Trophoblast cell (in vitro differentiated cells and primary cell): ENCODE results near the gene H6PD.

Experiments used
- DNase-seq, 2 donors: peaks; one replicate each; pipeline ENCODE4 v3.0.0-alpha.2; 2016
- H2AFZ ChIP-seq: 2 replicates; pipeline ENCODE4 v1.6.1; 2013; ENCODE audit warnings: low read length, moderate library complexity, mild to moderate bottlenecking; ENCODE audit not compliant: insufficient read depth, poor library complexity
- H2AK5ac ChIP-seq: 2 replicates; pipeline ENCODE4 v1.6.1; 2013; ENCODE audit warnings: mild to moderate bottlenecking, low read length
- H2BK120ac ChIP-seq: 2 replicates; pipeline ENCODE4 v1.6.1; 2013; ENCODE audit warnings: low read length, mild to moderate bottlenecking, moderate library complexity; ENCODE audit not compliant: insufficient read depth, poor library complexity
- H2BK12ac ChIP-seq: 2 replicates; pipeline ENCODE4 v1.6.1; 2013; ENCODE audit warnings: mild to moderate bottlenecking, low read length, moderate library complexity
- H2BK5ac ChIP-seq: 2 replicates; pipeline ENCODE4 v1.6.1; 2013; ENCODE audit warnings: low read length, low read depth, moderate library complexity, mild to moderate bottlenecking; ENCODE audit not compliant: poor library complexity
- H3K14ac ChIP-seq: 2 replicates; pipeline ENCODE4 v1.6.1; 2013; ENCODE audit warnings: mild to moderate bottlenecking, low read length
- H3K18ac ChIP-seq: 2 replicates; pipeline ENCODE4 v1.6.1; 2013; ENCODE audit warnings: mild to moderate bottlenecking, low read length
- H3K23ac ChIP-seq: 2 replicates; pipeline ENCODE4 v1.6.1; 2013; ENCODE audit warnings: low read length
- H3K27ac ChIP-seq: 2 replicates; pipeline ENCODE4 v1.5.1; 2013; ENCODE audit warnings: low read depth, mild to moderate bottlenecking, inconsistent platforms, low read length, moderate library complexity
- H3K27me3 ChIP-seq: 2 replicates; pipeline ENCODE4 v1.6.1; 2013; ENCODE audit warnings: inconsistent platforms, mild to moderate bottlenecking, low read length, moderate library complexity; ENCODE audit not compliant: insufficient read depth
- H3K36me3 ChIP-seq, 2 experiments: 1 replicate in 1 of 2; 2 replicates in 1 of 2; pipeline ENCODE4 v1.6.1; 2013; ENCODE audit warnings: low read length in 2 of 2, mild to moderate bottlenecking in 2 of 2, moderate library complexity in 1 of 2; ENCODE audit not compliant: insufficient read depth in 2 of 2, control insufficient read depth in 1 of 2
- H3K4ac ChIP-seq: 2 replicates; pipeline ENCODE4 v1.6.1; 2013; ENCODE audit warnings: low read depth, mild to moderate bottlenecking, low read length, moderate library complexity
- H3K4me1 ChIP-seq, 2 experiments: 1 replicate in 1 of 2; 2 replicates in 1 of 2; pipeline ENCODE4 v1.6.1; 2013; ENCODE audit warnings: low read length in 2 of 2, mild to moderate bottlenecking in 2 of 2, moderate library complexity in 1 of 2; ENCODE audit not compliant: insufficient read depth in 2 of 2, control insufficient read depth in 1 of 2
- H3K4me2 ChIP-seq: 2 replicates; pipeline ENCODE4 v1.6.1; 2013; ENCODE audit warnings: inconsistent platforms, mild to moderate bottlenecking, low read length, moderate library complexity
- H3K4me3 ChIP-seq: 2 replicates; pipeline ENCODE4 v1.5.1; 2013; ENCODE audit warnings: mild to moderate bottlenecking, low read depth, low read length, inconsistent platforms
- H3K79me1 ChIP-seq: one replicate; pipeline ENCODE4 v1.6.1; 2013; ENCODE audit warnings: low read length
- H3K79me2 ChIP-seq: 2 replicates; pipeline ENCODE4 v1.6.1; 2013; ENCODE audit warnings: low read length, mild to moderate bottlenecking; ENCODE audit not compliant: control insufficient read depth, insufficient read depth, poor library complexity
- H3K9ac ChIP-seq: 2 replicates; pipeline ENCODE4 v1.6.1; 2013; ENCODE audit warnings: mild to moderate bottlenecking, low read length
- H3K9me3 ChIP-seq: 2 replicates; pipeline ENCODE4 v1.6.1; 2013; ENCODE audit warnings: low read depth, mild to moderate bottlenecking, control low read depth, inconsistent platforms, low read length; ENCODE audit not compliant: insufficient read depth
- H4K12ac ChIP-seq: 2 replicates; pipeline ENCODE4 v1.6.1; 2013; ENCODE audit warnings: low read depth, mild to moderate bottlenecking, low read length, moderate library complexity
- H4K8ac ChIP-seq: 2 replicates; pipeline ENCODE4 v1.6.1; 2013; ENCODE audit warnings: low read depth, mild to moderate bottlenecking, low read length, moderate library complexity
- H4K91ac ChIP-seq: one replicate; pipeline ENCODE4 v1.6.1; 2013; ENCODE audit warnings: low read depth, mild to moderate bottlenecking, low read length, moderate library complexity
- WGBS: extraction: QIAGEN DNeasy Blood & Tissue Kit; methylation state at CpG from one replicate; pipeline ENCODE4 v1.1.7; 2013; ENCODE audit warnings: missing lambda C conversion rate; ENCODE audit not compliant: insufficient read length, insufficient coverage; ENCODE audit errors: extremely low coverage; 5-methylcytosine and 5-hydroxymethylcytosine counted together

H6PD gene

DNA sequence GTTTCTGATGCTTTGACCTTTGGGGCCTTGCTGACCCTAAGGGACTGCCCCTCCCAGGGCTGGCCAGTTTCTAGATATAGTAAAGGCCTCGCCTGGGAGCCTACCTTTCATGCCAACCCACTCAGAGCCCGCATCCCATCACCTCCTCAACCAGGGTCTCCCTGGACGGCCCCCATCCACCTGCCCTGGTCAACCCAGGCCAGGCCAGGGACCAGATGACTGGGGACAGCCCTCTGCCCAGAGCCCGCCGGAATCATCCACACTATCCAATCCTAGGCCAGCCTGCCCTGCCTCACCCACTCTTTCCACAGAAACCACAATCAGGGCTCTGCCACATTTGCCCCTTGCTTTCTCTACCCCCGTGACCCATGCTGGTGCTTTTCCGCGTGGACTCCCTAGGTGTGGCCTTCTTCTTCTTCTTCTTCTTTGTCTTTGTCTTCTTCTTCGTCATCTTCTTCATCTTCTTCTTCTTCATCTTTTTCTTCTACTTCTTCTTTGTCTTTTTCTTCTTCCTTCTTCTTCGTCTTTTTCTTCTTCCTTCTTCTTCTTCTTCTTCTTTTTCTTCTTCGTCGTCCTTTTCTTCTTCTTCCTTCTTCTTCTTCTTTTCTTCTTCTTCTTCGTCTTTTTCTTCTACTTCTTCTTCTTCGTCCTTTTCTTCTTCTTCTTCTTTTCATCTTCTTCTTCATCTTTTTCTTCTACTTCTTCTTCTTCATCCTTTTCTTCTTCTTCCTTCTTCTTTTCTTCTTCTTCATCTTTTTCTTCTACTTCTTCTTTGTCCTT is 11.5 kb upstream of the H6PD start:
- no peaks in the 10 kb centered on the region for H3K4me1 ChIP-seq
- H3K79me2 ChIP-seq, result no peaks in the 10 kb centered on the region
- 96% methylated on average over 6 of the region's 14 CpGs for WGBS
- H3K9ac ChIP-seq, result no peak overlapping the region
- DNase-seq, result no peak
- H3K9me3 ChIP-seq, result peaks cover 2% of the 10 kb centered on the region
- no peak overlapping the region for H2AK5ac ChIP-seq
- no peaks in the 10 kb centered on the region for H3K79me1 ChIP-seq
- no peak overlapping the region for H3K4ac ChIP-seq
- H3K23ac ChIP-seq, result no peak overlapping the region
- H3K4me3 ChIP-seq, result no peak overlapping the region
- H4K8ac ChIP-seq, result no peak overlapping the region
- H3K14ac ChIP-seq, result no peak overlapping the region
- H4K91ac ChIP-seq, result no peak overlapping the region
- no peak overlapping the region for H3K27ac ChIP-seq
- H4K12ac ChIP-seq, result no peak overlapping the region
- H2BK5ac ChIP-seq, result no peak overlapping the region
- H3K27me3 ChIP-seq, result no peaks in the 10 kb centered on the region
- H3K4me2 ChIP-seq, result no peak overlapping the region
- no peak overlapping the region for H2AFZ ChIP-seq
- no peak overlapping the region for H3K18ac ChIP-seq
- no peak overlapping the region for H2BK120ac ChIP-seq
- H3K36me3 ChIP-seq, result no peaks in the 10 kb centered on the region
- H2BK12ac ChIP-seq, result no peak overlapping the region

DNA sequence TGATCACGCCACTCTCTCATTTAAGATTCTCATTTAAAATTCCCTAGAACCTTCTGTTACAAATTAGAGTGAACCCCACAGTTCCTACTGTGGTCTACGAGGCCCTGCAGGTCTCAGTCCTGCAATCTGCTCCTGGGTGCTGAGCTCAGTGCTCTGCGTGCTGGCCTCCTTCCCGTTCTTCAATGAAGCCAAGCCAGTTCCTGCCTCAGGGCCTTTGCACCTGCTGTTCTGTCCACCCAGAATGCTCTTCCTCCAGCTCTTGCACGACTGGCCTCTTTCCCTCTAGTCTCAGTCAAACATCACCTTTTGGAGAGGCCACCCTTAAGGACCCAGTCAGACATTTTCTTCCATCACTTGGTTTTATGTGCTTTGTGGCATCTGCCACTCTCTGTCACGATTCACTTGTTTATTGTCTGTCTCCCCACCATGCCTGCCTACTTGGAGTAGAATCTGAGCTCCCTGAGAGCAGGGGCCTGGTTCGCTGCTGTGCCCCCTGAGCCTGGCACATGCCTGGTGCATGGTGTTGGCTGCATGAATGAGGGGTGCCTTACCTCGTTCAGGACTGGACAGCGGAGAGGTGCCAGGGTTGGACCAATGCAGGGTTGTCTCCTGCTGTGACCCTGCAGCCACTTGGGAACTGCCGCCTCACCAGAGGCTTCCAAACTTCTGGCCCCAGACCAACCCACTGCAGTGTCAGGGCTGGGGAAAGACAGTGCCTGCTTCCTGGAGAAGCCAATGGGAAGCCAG is 9.7 kb upstream of the H6PD start:
- H3K9me3 ChIP-seq, result peaks cover 2% of the 10 kb centered on the region
- no CpG with 5 or more reads among the region's 10 CpGs for WGBS

DNA sequence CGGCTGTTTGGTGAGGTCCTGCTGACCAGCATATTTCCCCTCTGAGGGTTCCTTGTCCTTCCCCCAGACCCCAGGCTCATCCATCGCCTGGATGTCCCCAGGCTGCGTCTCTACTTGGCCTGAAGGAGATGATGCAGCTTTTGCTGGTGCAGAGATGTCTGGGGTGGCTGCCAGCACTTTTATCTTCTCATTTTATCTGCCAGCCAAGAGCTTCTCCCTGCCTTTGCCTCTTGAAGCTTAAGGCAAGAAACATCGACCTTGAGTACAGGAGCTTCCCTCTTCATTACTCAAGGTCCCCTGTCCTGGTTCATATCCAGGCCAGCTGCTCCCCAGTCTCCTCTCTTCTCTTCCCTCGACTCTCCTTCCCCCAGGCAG is 9.2 kb upstream of the H6PD start:
- Histone ChIP-seq H3K4ac (no peak overlapping the region), H3K18ac (no peak overlapping the region), H3K27ac (no peak overlapping the region), H4K8ac (no peak overlapping the region), H3K79me2 (no peaks in the 10 kb centered on the region), H3K36me3 (no peaks in the 10 kb centered on the region), H3K4me1 (no peaks in the 10 kb centered on the region), H2AFZ (no peak overlapping the region), H2AK5ac (no peak overlapping the region), H3K79me1 (no peaks in the 10 kb centered on the region), H3K9ac (no peak overlapping the region), H3K14ac (no peak overlapping the region), H4K91ac (no peak overlapping the region), H3K9me3 (peaks cover 2% of the 10 kb centered on the region), H2BK12ac (no peak overlapping the region), H3K23ac (no peak overlapping the region), H2BK5ac (no peak overlapping the region), H4K12ac (no peak overlapping the region), H3K27me3 (no peaks in the 10 kb centered on the region), H3K4me3 (no peak overlapping the region), H2BK120ac (no peak overlapping the region), H3K4me2 (no peak overlapping the region)
- no CpG with 5 or more reads among the region's 5 CpGs for WGBS
- no peak for DNase-seq

More for the DNA sequence above, 9.7 kb upstream of the H6PD start:
- Histone ChIP-seq H2BK12ac (no peak overlapping the region), H3K27me3 (no peaks in the 10 kb centered on the region), H2AFZ (no peak overlapping the region), H3K14ac (no peak overlapping the region), H4K8ac (no peak overlapping the region), H3K4me2 (no peak overlapping the region), H3K23ac (no peak overlapping the region), H2BK120ac (no peak overlapping the region), H3K4me1 (no peaks in the 10 kb centered on the region), H3K79me2 (no peaks in the 10 kb centered on the region), H3K36me3 (no peaks in the 10 kb centered on the region), H3K79me1 (no peaks in the 10 kb centered on the region), H3K4ac (no peak overlapping the region), H3K27ac (no peak overlapping the region), H3K4me3 (no peak overlapping the region), H2BK5ac (no peak overlapping the region), H2AK5ac (no peak overlapping the region), H3K18ac (no peak overlapping the region), H3K9ac (no peak overlapping the region), H4K91ac (no peak overlapping the region), H4K12ac (no peak overlapping the region)
- DNase-seq, result no peak

GRCh38 chr1:9228609-9229008 is 6.0 kb upstream of the H6PD start:
- Histone ChIP-seq H4K91ac (no peak overlapping the region), H3K18ac (no peak overlapping the region), H2AFZ (no peak overlapping the region), H3K4me3 (no peak overlapping the region), H3K36me3 (no peaks in the 10 kb centered on the region), H3K27ac (no peak overlapping the region), H3K79me2 (no peaks in the 10 kb centered on the region), H3K4ac (no peak overlapping the region), H2BK120ac (no peak overlapping the region), H3K4me1 (peaks cover 0 to 2% of the 10 kb centered on the region in 2 experiments), H3K79me1 (no peaks in the 10 kb centered on the region), H4K8ac (no peak overlapping the region), H3K9me3 (peaks cover 2% of the 10 kb centered on the region), H3K27me3 (no peaks in the 10 kb centered on the region), H4K12ac (no peak overlapping the region), H2BK5ac (no peak overlapping the region), H2AK5ac (no peak overlapping the region), H3K9ac (no peak overlapping the region), H2BK12ac (no peak overlapping the region), H3K4me2 (no peak overlapping the region), H3K23ac (no peak overlapping the region), H3K14ac (no peak overlapping the region)
- WGBS, result no CpG with 5 or more reads among the region's 4 CpGs
- DNase-seq, result no peak
